ENCODE measurements around the gene PTPRG.
A peak's percentile ranks its signal among the peaks of the same experiment; 100 is the strongest.

PTPRG gene

GRCh38 chr3:61832375-61833229 lies 271.2 kb downstream of the PTPRG start:
- DNase-seq, result no peak

- DNase-seq, result no peak
These were observed 277.9 kb downstream of the PTPRG start for GRCh38 chr3:61839256-61839655.

- no peak for DNase-seq
These were observed 279.9 kb downstream of the PTPRG start for GRCh38 chr3:61841111-61841845.

GRCh38 chr3:61841988-61842387 lies 280.6 kb downstream of the PTPRG start:
- DNase-seq, result no peak

- DNase-seq, result no peak
These were observed 283.0 kb downstream of the PTPRG start for GRCh38 chr3:61844346-61844745.

- no peak for DNase-seq
These were observed 285.1 kb downstream of the PTPRG start for GRCh38 chr3:61846488-61846887.

- DNase-seq, result no peak
These were observed 286.6 kb downstream of the PTPRG start for GRCh38 chr3:61847784-61848462.

GRCh38 chr3:61848885-61849284 lies 287.5 kb downstream of the PTPRG start:
- no peak for DNase-seq

- no peak for DNase-seq
These were observed 292.5 kb downstream of the PTPRG start for GRCh38 chr3:61853912-61854311.

- DNase-seq, result no peak
These were observed 293.8 kb downstream of the PTPRG start for GRCh38 chr3:61855211-61855610.

GRCh38 chr3:61857297-61857696 lies 295.9 kb downstream of the PTPRG start:
- DNase-seq, result no peak

- peak in 1 of 2 experiments; percentile 23 for DNase-seq
These were observed 296.7 kb downstream of the PTPRG start for GRCh38 chr3:61858054-61858453.

GRCh38 chr3:61861410-61861809 lies 300.0 kb downstream of the PTPRG start:
- no peak for DNase-seq

- DNase-seq, result no peak
These were observed 301.4 kb downstream of the PTPRG start for GRCh38 chr3:61862614-61863289.

GRCh38 chr3:61863579-61863978 lies 302.2 kb downstream of the PTPRG start:
- DNase-seq, result no peak

- no peak for DNase-seq
These were observed 303.5 kb downstream of the PTPRG start for GRCh38 chr3:61864886-61865285.

- DNase-seq, result no peak
These were observed 304.2 kb downstream of the PTPRG start for GRCh38 chr3:61865466-61866152.

GRCh38 chr3:61866153-61866542 lies 304.8 kb downstream of the PTPRG start:
- DNase-seq, result no peak

- DNase-seq, result no peak
These were observed 305.6 kb downstream of the PTPRG start for GRCh38 chr3:61866961-61867461.

GRCh38 chr3:61868499-61868898 lies 307.1 kb downstream of the PTPRG start:
- DNase-seq, result no peak

- DNase-seq, result no peak
These were observed 308.0 kb downstream of the PTPRG start for GRCh38 chr3:61869371-61869770.

GRCh38 chr3:61871644-61872043 lies 310.3 kb downstream of the PTPRG start:
- DNase-seq, result no peak
